ENCODE data around the gene CASR.

Gene CASR

DNA sequence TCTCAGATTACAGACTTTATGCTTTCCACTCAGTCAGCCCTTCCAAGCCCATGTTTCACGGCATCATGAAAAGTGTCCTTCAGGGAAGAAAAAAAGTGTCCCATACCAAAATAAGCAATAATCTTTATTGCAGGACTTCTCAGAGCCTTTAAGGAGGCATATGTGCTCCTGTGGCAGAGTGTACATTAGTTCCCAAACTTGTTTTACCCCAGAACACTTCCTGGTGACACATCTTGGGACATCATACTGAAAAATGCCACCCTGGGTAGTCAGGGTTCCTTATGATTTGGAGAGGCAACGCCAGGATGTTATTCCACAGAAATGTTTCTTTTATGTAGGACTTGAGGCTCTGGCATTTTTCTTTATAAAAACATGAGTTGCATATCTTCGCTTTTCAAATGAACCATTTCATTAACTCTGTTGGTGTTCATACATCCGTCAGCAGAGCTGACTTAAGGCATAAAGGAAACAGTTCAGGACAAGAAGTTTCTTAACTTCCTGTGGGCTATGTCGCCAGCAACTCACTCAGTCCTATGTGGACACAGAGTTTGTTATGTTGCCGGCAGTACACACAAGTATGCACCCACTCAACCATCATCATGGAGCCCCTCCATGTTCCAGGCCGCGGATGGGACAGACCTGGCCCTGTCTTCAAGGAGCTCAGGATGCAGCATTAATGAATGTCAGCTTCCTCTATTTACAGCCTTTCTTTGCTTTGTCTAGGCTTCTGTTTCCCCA, 63.8 kb downstream of the CASR start:
- TF ChIP-seq, protein P1, sequence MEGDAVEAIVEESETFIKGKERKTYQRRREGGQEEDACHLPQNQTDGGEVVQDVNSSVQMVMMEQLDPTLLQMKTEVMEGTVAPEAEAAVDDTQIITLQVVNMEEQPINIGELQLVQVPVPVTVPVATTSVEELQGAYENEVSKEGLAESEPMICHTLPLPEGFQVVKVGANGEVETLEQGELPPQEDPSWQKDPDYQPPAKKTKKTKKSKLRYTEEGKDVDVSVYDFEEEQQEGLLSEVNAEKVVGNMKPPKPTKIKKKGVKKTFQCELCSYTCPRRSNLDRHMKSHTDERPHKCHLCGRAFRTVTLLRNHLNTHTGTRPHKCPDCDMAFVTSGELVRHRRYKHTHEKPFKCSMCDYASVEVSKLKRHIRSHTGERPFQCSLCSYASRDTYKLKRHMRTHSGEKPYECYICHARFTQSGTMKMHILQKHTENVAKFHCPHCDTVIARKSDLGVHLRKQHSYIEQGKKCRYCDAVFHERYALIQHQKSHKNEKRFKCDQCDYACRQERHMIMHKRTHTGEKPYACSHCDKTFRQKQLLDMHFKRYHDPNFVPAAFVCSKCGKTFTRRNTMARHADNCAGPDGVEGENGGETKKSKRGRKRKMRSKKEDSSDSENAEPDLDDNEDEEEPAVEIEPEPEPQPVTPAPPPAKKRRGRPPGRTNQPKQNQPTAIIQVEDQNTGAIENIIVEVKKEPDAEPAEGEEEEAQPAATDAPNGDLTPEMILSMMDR (IDR thresholded peaks at IDR 0.05; ENCODE audit: low read depth, low read length) = no peak
- no peak for TF ChIP-seq POLR2A (IDR thresholded peaks at IDR 0.05; ENCODE audit: extremely low read depth, insufficient read length)
- no peak for TF ChIP-seq MYC (IDR thresholded peaks at IDR 0.05; ENCODE audit: low read depth, low read length)
- TF ChIP-seq, protein P2, sequence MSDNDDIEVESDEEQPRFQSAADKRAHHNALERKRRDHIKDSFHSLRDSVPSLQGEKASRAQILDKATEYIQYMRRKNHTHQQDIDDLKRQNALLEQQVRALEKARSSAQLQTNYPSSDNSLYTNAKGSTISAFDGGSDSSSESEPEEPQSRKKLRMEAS (IDR thresholded peaks at IDR 0.05; ENCODE audit: low read depth, low read length) = no peak
- DNase-seq (ENCODE audit: low read depth) = peak; percentile 78
- H3K4me3 ChIP-seq (ENCODE audit: low read depth, low read length) = peak overlapping the region; percentile 1

DNA sequence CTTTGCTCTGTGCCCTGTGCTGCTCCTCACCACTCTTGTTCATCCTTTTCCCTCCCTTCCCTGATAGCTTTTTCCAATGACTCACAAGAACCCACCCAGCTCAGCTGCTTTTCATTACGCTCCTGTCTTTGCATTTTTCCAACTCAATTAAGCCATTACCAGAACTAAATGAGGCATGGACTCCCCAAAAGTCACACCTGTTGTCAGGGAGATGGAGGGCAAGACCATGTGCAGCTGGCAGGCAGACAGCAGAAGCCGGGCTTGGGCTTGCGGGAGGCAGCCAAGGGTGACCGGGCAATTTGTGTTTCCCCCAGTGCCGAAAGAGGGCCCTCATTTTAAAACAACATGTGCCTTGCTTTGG, 64.3 kb downstream of the CASR start:
- DNase-seq (ENCODE audit: low read depth) = no peak
- no peak overlapping the region for H3K4me3 ChIP-seq (ENCODE audit: low read depth, low read length)
- TF ChIP-seq POLR2A (IDR thresholded peaks at IDR 0.05; ENCODE audit: extremely low read depth, insufficient read length) (no peak), MYC (IDR thresholded peaks at IDR 0.05; ENCODE audit: low read depth, low read length) (no peak)
- TF ChIP-seq, protein P1 (IDR thresholded peaks at IDR 0.05; ENCODE audit: low read depth, low read length) = no peak
- TF ChIP-seq, protein P2 (IDR thresholded peaks at IDR 0.05; ENCODE audit: low read depth, low read length) = no peak

DNA sequence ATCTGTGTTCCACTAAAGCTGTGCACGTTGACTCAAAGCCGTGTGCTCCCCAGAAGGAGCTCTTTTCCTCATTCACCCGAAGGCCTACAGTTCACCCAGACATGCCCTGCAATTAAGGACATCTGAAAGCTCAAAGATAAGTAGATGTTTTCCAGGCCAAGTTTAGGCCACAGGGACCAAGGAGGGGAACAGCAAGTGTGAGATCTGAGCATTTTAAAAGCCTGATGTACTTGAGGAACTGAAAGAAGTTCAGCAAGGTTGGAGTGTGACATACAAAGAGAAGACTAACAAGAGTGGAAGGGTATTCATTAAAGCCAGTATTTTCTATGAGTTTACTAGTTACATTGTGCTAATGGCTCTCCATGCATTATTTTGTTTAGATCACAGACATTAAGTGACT, 68.0 kb downstream of the CASR start:
- TF ChIP-seq, protein P2 (IDR thresholded peaks at IDR 0.05; ENCODE audit: low read depth, low read length) = no peak
- no peak for TF ChIP-seq MYC (IDR thresholded peaks at IDR 0.05; ENCODE audit: low read depth, low read length)
- TF ChIP-seq POLR2A (IDR thresholded peaks at IDR 0.05; ENCODE audit: extremely low read depth, insufficient read length) = no peak
- TF ChIP-seq, protein P1 (IDR thresholded peaks at IDR 0.05; ENCODE audit: low read depth, low read length) = no peak
- no peak for DNase-seq (ENCODE audit: low read depth)

DNA sequence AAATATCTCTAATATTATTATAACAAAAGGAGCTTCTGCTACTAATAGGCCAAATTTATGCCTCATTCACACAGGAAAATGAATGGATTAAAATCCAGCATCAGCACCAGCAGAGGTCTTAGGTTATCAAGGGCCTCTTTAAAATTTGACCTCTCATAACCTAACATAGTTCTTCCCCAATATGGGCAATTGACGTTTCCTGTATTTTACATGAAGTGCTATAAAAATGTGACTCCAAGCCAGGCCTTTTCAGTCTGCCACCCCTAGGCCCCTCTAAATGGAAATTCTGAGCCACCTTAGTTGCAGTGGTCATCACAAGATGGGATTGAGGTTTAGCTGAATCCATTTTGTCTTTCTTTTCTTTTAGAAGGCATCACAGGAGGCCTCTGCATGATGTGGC, 70.1 kb downstream of the CASR start:
- TF ChIP-seq POLR2A (IDR thresholded peaks at IDR 0.05; ENCODE audit: extremely low read depth, insufficient read length) = no peak
- no peak for TF ChIP-seq MYC (IDR thresholded peaks at IDR 0.05; ENCODE audit: low read depth, low read length)
- TF ChIP-seq, protein P1 (IDR thresholded peaks at IDR 0.05; ENCODE audit: low read depth, low read length) = no peak
- TF ChIP-seq, protein P2 (IDR thresholded peaks at IDR 0.05; ENCODE audit: low read depth, low read length) = no peak
- DNase-seq (ENCODE audit: low read depth) = no peak
- no peak overlapping the region for H3K4me3 ChIP-seq (ENCODE audit: low read depth, low read length)

More for the DNA sequence above, 68.0 kb downstream of the CASR start:
- no peak overlapping the region for H3K4me3 ChIP-seq (ENCODE audit: low read depth, low read length)

DNA sequence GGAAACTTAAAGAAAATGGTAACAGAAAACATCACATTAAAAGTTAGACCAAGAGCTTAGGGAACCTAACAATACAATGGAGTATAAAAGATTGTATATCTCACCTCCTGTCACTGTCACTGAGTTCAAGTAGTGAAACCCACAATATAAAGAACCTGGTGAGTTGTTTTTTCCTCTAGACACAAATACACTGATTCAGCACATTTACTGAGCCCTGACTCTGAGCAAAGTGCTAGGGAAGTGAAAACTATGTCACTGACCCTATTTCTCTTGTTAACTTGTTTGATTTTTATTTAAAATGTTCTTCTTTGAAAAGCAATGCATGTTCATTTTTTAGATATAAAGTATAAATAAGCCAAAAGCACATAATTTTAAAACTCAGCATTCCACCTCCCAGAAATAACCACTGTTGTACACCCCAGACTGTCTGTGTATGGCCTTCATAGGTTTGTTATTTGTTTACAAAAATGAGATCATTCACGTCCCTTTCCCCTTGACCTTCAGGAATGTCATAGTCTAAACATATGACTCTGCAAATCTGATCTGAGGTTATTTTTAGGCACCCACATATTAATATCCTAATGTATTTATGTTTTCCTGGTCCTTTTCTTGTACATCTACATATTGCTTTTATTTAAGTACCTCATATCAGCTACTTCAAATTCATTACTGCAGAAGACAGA, 72.4 kb downstream of the CASR start:
- DNase-seq (ENCODE audit: low read depth) = no peak
- TF ChIP-seq, protein P2 (IDR thresholded peaks at IDR 0.05; ENCODE audit: low read depth, low read length) = no peak
- TF ChIP-seq, protein P1 (IDR thresholded peaks at IDR 0.05; ENCODE audit: low read depth, low read length) = no peak
- no peak for TF ChIP-seq POLR2A (IDR thresholded peaks at IDR 0.05; ENCODE audit: extremely low read depth, insufficient read length)
- TF ChIP-seq MYC (IDR thresholded peaks at IDR 0.05; ENCODE audit: low read depth, low read length) = no peak
- no peak overlapping the region for H3K4me3 ChIP-seq (ENCODE audit: low read depth, low read length)
